Osteocyte (in vitro differentiated cells): ENCODE measurements around the gene FIGNL2. TPM values are rescaled to one million over a fixed set of nuclear protein-coding genes. Genes with fewer than 3 reads are reported as not detected.

Experiments used
- DNase-seq: peaks from one replicate; pipeline ENCODE4 v3.0.0; 2021; ENCODE audit warnings: mixed read lengths; ENCODE audit not compliant: unreplicated experiment; ENCODE audit errors: extremely low spot score
- H3K27ac Mint-ChIP-seq: one replicate; pipeline ENCODE4 v1.8.0; 2021; ENCODE audit warnings: mild to moderate bottlenecking, mixed read lengths; ENCODE audit not compliant: unreplicated experiment
- H3K27me3 Mint-ChIP-seq: one replicate; pipeline ENCODE4 v1.8.0; 2021; ENCODE audit warnings: mixed read lengths; ENCODE audit not compliant: unreplicated experiment
- H3K36me3 Mint-ChIP-seq: one replicate; pipeline ENCODE4 v1.8.0; 2021; ENCODE audit warnings: mixed read lengths; ENCODE audit not compliant: unreplicated experiment
- H3K4me1 Mint-ChIP-seq: one replicate; pipeline ENCODE4 v1.8.0; 2021; ENCODE audit warnings: mixed read lengths; ENCODE audit not compliant: unreplicated experiment
- H3K4me3 Mint-ChIP-seq: one replicate; pipeline ENCODE4 v1.8.0; 2021; ENCODE audit warnings: mild to moderate bottlenecking, moderate library complexity, mixed read lengths; ENCODE audit not compliant: unreplicated experiment
- H3K9me3 Mint-ChIP-seq: one replicate; pipeline ENCODE4 v1.8.0; 2021; ENCODE audit warnings: mixed read lengths; ENCODE audit not compliant: unreplicated experiment
- CTCF ChIP-seq: fragments of 200-600 bp; sonication (generic); IDR thresholded peaks from 2 replicates; pipeline ENCODE4 v1.5.0; 2021; ENCODE audit warnings: antibody characterized with exemption, mild to moderate bottlenecking, moderate library complexity
- total RNA-seq: library from RNA; stranded (reverse); gene quantifications from 2 replicates; pipeline ENCODE4 v1.2.1, GENCODE V29; 2021

Gene FIGNL2
- total RNA-seq, 1 donor from 2014 or later, result 0.08 TPM

- no peak for TF ChIP-seq CTCF
- Mint-ChIP-seq H3K36me3 (no peaks in the 10 kb centered on the region), H3K27me3 (no peaks in the 10 kb centered on the region), H3K4me1 (peaks cover 8% of the 10 kb centered on the region), H3K27ac (no peak overlapping the region), H3K4me3 (no peak overlapping the region), H3K9me3 (no peaks in the 10 kb centered on the region)
- no peak for DNase-seq
Measured at GRCh38 chr12:51884676-51885229, 36.2 kb upstream of the FIGNL2 start.

GRCh38 chr12:51883998-51884675, 35.6 kb upstream of the FIGNL2 start:
- Mint-ChIP-seq H3K4me3 (no peak overlapping the region), H3K27me3 (peaks cover 2% of the 10 kb centered on the region), H3K4me1 (peaks cover 8% of the 10 kb centered on the region), H3K36me3 (no peaks in the 10 kb centered on the region), H3K27ac (no peak overlapping the region), H3K9me3 (no peaks in the 10 kb centered on the region)
- no peak for TF ChIP-seq CTCF
- no peak for DNase-seq

- DNase-seq, result no peak
- no peaks in the 10 kb centered on the region for H3K9me3 Mint-ChIP-seq
- no peak overlapping the region for H3K27ac Mint-ChIP-seq
- H3K27me3 Mint-ChIP-seq, result peaks cover 3% of the 10 kb centered on the region
- TF ChIP-seq CTCF, result no peak
- H3K36me3 Mint-ChIP-seq, result no peaks in the 10 kb centered on the region
- peaks cover 8% of the 10 kb centered on the region for H3K4me1 Mint-ChIP-seq
- no peak overlapping the region for H3K4me3 Mint-ChIP-seq
Measured at GRCh38 chr12:51883295-51883694, 34.8 kb upstream of the FIGNL2 start.

GRCh38 chr12:51879102-51879501, 30.6 kb upstream of the FIGNL2 start:
- Mint-ChIP-seq H3K27ac (no peak overlapping the region), H3K9me3 (no peaks in the 10 kb centered on the region), H3K4me1 (no peaks in the 10 kb centered on the region), H3K27me3 (peaks cover 3% of the 10 kb centered on the region), H3K4me3 (no peak overlapping the region), H3K36me3 (no peaks in the 10 kb centered on the region)
- no peak for TF ChIP-seq CTCF
- no peak for DNase-seq

- no peaks in the 10 kb centered on the region for H3K36me3 Mint-ChIP-seq
- H3K9me3 Mint-ChIP-seq, result no peaks in the 10 kb centered on the region
- H3K27ac Mint-ChIP-seq, result no peak overlapping the region
- H3K27me3 Mint-ChIP-seq, result peaks cover 3% of the 10 kb centered on the region
- no peak for TF ChIP-seq CTCF
- no peak for DNase-seq
- H3K4me1 Mint-ChIP-seq, result peaks cover 15% of the 10 kb centered on the region
- no peak overlapping the region for H3K4me3 Mint-ChIP-seq
Measured at GRCh38 chr12:51874486-51874885, 26.0 kb upstream of the FIGNL2 start.
